Lower leg skin (tissue), 4 donors: ENCODE data around the gene MDH1B. TPM values are rescaled to one million over a fixed set of nuclear protein-coding genes. Genes with fewer than 3 reads are reported as not detected.
"Not testable (repeated sequence)": the region's sequence is repeated elsewhere in the genome, so short reads cannot be mapped to it uniquely, and the experiment has no call there.

ENCODE experiments used
- DNase-seq, 2 donors: peaks; one replicate each; pipeline ENCODE4 v3.0.0-alpha.2; 2019; ENCODE audit warnings: low spot score in 2 of 2
- H3K4me3 ChIP-seq: fragments of 200-600 bp; sonication (generic); 2 replicates; pipeline ENCODE4 v1.5.1; 2017; ENCODE audit warnings: mild to moderate bottlenecking, low read depth; ENCODE audit not compliant: poor library complexity, severe bottlenecking
- POLR2A ChIP-seq, 2 donors: fragments of 450-650 bp; IDR thresholded peaks; one replicate each; pipeline ENCODE4 v1.6.1; 2016 to 2017; ENCODE audit warnings: antibody characterized with exemption in 2 of 2, mild to moderate bottlenecking in 1 of 2, moderate library complexity in 1 of 2
- WGBS, 2 donors: methylation state at CpG; one replicate each; pipeline ENCODE4 v1.1.5; 2018; 5-methylcytosine and 5-hydroxymethylcytosine counted together
- intact Hi-C: fragments of 100-400 bp; cut with DNase I; formaldehyde crosslinking; loops from one replicate; pipeline ENCODE4 v1.15.0; 2023; ENCODE audit warnings: low total_unique reads
- total RNA-seq, 4 donors: library from RNA; depleted of rRNA; stranded (reverse); fragments of >200 nt; gene quantifications; one replicate each; pipeline ENCODE4 v1.1.0, GENCODE V29; 2016
- TF ChIP-seq, protein P1 (sequence below), 3 donors: fragments of 450-650 bp; IDR thresholded peaks; one replicate each; pipeline ENCODE4 v1.5.1; 2016; ENCODE audit warnings: antibody characterized with exemption in 3 of 3, mild to moderate bottlenecking in 3 of 3, moderate library complexity in 2 of 3

The MDH1B gene
- total RNA-seq: 1 to 10 TPM in 1 of 4 donors, under 1 TPM in 3; 0.10 to 1.1 (median 0.46) TPM

DNA sequence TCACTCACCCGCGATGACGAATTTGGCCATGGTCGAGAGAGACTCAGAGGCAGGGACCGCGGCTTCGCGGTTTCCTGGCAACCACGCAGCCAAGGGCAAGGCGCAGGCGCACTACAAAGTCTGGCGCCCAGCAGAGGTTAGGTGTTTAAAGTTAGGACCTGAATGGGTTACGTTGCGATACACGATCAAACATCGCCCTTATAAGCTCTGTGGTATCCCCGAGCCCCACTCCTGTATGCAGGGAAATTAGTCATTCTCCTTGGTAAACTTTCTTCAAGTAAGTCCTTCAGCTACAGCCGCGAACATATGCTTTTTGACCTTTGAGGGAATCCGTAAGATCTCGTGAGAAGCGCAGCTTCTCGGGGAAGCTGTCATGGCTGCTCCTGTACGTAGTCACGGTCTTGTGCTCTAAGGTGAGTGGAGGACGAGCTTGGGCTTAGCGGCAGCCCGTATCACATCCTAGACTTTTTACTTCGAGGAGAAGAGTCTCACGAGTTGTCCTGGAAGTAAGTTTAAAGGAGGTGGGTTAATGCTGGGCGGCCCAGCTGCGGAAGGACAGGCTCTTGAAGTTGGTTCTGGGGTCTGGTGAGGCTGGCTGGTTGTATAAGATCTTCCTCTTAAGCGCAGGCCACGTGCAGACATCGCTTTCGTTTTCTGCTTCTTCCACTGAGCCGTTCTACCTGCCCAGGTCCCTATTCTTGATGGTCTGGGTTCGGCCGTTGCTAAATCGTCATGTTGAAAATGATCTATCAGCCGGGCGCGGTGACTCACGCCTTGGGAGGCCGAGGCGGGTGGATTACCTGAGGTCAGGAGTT, at the start of gene MDH1B, which contains the start of gene FASTKD2:
TSS of gene MDH1B (minus strand) at position 87 of the 815 bp plus-strand sequence. CDS start at position 30, 57 bp downstream.
TSS of gene FASTKD2 (plus strand) at position 365 of the 815 bp plus-strand sequence. CDS start 1,088 bp downstream, outside the sequence.
- intact Hi-C loops: no loop called here
- TF ChIP-seq POLR2A (IDR thresholded peaks at IDR 0.05): no peak
- TF ChIP-seq, protein P1, sequence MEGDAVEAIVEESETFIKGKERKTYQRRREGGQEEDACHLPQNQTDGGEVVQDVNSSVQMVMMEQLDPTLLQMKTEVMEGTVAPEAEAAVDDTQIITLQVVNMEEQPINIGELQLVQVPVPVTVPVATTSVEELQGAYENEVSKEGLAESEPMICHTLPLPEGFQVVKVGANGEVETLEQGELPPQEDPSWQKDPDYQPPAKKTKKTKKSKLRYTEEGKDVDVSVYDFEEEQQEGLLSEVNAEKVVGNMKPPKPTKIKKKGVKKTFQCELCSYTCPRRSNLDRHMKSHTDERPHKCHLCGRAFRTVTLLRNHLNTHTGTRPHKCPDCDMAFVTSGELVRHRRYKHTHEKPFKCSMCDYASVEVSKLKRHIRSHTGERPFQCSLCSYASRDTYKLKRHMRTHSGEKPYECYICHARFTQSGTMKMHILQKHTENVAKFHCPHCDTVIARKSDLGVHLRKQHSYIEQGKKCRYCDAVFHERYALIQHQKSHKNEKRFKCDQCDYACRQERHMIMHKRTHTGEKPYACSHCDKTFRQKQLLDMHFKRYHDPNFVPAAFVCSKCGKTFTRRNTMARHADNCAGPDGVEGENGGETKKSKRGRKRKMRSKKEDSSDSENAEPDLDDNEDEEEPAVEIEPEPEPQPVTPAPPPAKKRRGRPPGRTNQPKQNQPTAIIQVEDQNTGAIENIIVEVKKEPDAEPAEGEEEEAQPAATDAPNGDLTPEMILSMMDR (IDR thresholded peaks at IDR 0.05): no peak
- DNase-seq: peak; percentile 84 to 96
- H3K4me3 ChIP-seq: peak within 1 kb of the TSS; percentile 75
- WGBS, 2 donors: 0 to 1% methylated on average over 46 of the region's 46 CpGs

DNA sequence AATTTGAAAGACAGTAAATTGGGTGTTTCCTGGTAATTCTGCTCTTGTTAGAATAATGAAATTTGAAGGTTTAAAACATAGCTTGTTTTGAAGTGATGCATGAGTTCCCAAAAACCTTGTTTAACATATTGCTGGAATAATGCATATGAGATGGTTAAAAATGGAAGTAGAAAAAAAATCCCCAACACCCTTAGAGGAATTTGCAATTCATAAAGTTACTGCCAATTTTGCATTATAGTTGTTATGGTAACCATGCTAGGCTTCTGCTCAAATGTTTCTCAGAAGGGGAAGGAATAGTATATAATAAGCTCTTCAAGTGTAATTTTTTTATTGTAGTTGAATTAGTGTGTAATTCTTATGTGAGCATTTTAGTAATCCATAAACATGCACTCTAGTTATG, 49.4 kb upstream of the MDH1B start:
- DNase-seq: no peak
- intact Hi-C loops: no loop called here
- TF ChIP-seq, protein P1 (IDR thresholded peaks at IDR 0.05): no peak
- no peak for TF ChIP-seq POLR2A (IDR thresholded peaks at IDR 0.05)
- H3K4me3 ChIP-seq: no peak overlapping the region

DNA sequence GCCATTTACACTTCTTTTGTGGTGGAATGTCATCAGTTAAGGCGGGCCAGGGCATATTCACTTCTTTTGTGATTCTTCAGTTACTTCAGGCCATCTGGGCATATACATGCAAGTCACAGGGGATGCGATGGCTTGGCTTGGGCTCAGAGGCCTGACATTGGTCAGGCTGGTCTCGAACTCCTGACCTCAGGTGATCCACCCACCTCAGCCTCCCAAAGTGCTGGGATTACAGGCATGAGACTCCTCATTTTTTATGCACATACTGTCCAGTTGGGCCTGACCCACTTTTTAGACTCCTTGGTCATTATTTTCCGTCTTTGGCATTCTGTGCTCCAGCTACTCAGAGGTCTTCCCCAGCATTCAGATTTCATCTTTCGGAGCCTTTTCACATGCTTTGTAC, 47.3 kb upstream of the MDH1B start:
- H3K4me3 ChIP-seq, intact Hi-C loops, DNase-seq: not testable (repeated sequence)
- 94 to 97% methylated on average over 4 to 5 of the region's 5 CpGs for WGBS, 2 donors

DNA sequence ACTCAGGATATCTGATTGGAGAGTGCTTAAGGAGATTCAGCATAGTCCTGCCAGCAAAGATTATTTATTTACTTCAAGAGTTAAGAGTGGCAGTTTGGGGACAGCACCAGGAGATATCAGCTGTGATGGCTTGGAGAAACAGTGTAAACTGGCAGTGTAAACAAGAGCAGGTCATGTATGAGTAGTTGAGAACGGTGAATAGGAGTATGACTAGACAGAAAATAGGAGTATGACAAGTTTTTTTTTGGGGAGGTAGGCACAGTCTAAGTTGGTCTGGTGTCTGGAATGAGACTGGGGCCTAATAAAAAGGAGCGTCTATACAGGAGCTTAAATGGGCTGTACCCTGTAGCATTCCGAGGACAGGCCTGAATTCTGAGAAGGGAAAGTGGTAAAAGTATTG, 42.5 kb upstream of the MDH1B start:
- H3K4me3 ChIP-seq, DNase-seq, intact Hi-C loops: not testable (repeated sequence)
- WGBS, 2 donors: 89 to 94% methylated on average over 3 of the region's 3 CpGs

DNA sequence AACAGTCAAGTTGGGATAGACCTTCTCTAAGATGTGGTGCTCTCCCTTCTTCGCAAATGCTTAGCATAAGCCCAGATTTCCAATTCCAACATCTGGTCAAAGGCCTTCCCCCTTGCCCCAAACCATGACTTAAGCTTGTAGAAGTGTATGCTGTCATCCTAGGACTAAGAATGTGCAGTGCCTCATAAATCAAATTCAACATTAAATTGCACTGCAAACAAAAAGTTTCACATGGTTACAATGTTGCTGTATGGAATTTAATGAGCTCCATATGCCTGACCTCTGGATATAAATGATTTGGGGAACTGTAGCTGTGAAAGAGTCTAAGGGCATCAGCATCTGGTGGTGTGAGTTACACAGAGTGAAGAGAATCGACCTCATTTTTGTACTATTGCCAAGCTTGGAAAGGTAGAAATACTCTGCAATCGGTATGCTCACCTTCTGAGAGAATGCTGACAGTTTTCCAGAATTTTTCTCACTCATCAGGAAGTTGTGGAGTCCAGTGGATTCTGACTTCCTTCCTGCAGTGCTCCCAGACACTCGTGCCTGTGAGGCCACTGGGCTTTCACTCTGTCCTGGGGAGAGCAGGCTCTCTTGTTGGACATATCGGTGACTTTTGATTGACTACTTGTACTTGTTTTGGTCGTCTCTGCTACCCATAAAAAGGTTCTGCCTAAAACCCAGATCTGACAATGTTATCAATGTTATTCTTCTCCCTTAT, 40.9 kb upstream of the MDH1B start:
- WGBS, 2 donors: 64 to 69% methylated on average over 6 of the region's 6 CpGs
- intact Hi-C loops: no loop called here
- H3K4me3 ChIP-seq: no peak overlapping the region
- no peak for DNase-seq
- TF ChIP-seq, protein P1 (IDR thresholded peaks at IDR 0.05): no peak
- no peak for TF ChIP-seq POLR2A (IDR thresholded peaks at IDR 0.05)

DNA sequence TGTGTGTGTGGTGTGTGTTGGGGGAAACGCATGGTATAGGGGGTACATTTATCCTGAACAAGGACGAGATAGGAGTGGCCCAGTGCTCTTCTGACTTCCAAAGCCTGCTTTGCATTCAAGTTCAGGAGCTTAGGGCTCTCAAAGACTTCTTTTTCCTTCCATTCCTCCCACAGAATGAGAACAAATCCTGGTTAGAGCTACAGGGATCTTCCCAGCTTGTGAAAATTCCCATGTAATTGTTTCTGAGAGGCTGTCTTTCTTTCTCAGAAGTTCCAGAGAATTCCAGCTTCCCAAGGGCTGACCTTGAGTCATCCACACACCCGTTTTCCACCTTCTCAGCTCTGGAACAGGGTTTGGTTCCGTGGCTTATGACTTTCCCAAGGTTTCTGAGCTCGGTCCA, 39.2 kb upstream of the MDH1B start:
- intact Hi-C loops: loop anchor here (5.0 kb wide), 1 partner anchor 668 kb away; no protein-coding TSS in a partner anchor
- WGBS, 2 donors: 54 to 69% methylated on average over 5 of the region's 5 CpGs

More for the DNA sequence above, 39.2 kb upstream of the MDH1B start:
- no peak overlapping the region for H3K4me3 ChIP-seq
- DNase-seq: no peak
- no peak for TF ChIP-seq POLR2A (IDR thresholded peaks at IDR 0.05)
- TF ChIP-seq, protein P1 (IDR thresholded peaks at IDR 0.05): no peak
